AG10803 (cell line): ENCODE data around the gene TGFBR2.

ENCODE experiments used
- DNase-seq: peaks from one replicate; pipeline ENCODE4 v3.0.0; 2010; ENCODE audit warnings: low read depth
- H3K4me3 ChIP-seq: 2 replicates; pipeline ENCODE4 v1.5.1; 2011; ENCODE audit warnings: mild to moderate bottlenecking, low read length, control low read depth
- CTCF ChIP-seq: conservative IDR thresholded peaks from 2 replicates; pipeline ENCODE4 v1.5.1; 2011; ENCODE audit warnings: mild to moderate bottlenecking, low read length, control low read depth, inconsistent platforms

The TGFBR2 gene

GRCh38 chr3:30586806-30587486 is 19.5 kb upstream of the TGFBR2 start:
- no peak overlapping the region for H3K4me3 ChIP-seq
- DNase-seq: no peak
- no peak for TF ChIP-seq CTCF

GRCh38 chr3:30587904-30588303 is 18.5 kb upstream of the TGFBR2 start:
- TF ChIP-seq CTCF: no peak
- DNase-seq: no peak
- H3K4me3 ChIP-seq: no peak overlapping the region

- no peak for TF ChIP-seq CTCF
- H3K4me3 ChIP-seq: no peak overlapping the region
- no peak for DNase-seq
These were observed 10.2 kb upstream of the TGFBR2 start for GRCh38 chr3:30596152-30596551.

- no peak overlapping the region for H3K4me3 ChIP-seq
- TF ChIP-seq CTCF: no peak
- peak; percentile 87 for DNase-seq
These were observed 9.2 kb upstream of the TGFBR2 start for GRCh38 chr3:30597131-30597768.

DNA sequence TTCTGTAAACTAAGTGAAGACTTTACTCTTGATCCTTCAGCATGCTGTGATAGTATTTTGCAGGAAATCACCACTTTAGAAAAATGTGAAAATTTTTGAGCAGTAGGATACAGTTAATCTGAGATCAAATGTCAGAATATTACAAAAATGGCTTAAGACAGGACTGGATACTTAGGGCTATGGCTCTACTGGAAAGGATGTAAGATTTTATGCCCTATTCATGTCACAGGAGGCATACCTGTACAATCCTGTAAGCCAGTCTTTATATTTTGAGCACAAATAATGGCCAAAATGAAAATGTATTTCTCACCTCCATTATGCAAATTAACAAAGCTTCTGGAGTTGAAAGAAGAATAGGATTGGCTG is 8.6 kb upstream of the TGFBR2 start:
- no peak overlapping the region for H3K4me3 ChIP-seq
- DNase-seq: no peak
- TF ChIP-seq CTCF: no peak

DNA sequence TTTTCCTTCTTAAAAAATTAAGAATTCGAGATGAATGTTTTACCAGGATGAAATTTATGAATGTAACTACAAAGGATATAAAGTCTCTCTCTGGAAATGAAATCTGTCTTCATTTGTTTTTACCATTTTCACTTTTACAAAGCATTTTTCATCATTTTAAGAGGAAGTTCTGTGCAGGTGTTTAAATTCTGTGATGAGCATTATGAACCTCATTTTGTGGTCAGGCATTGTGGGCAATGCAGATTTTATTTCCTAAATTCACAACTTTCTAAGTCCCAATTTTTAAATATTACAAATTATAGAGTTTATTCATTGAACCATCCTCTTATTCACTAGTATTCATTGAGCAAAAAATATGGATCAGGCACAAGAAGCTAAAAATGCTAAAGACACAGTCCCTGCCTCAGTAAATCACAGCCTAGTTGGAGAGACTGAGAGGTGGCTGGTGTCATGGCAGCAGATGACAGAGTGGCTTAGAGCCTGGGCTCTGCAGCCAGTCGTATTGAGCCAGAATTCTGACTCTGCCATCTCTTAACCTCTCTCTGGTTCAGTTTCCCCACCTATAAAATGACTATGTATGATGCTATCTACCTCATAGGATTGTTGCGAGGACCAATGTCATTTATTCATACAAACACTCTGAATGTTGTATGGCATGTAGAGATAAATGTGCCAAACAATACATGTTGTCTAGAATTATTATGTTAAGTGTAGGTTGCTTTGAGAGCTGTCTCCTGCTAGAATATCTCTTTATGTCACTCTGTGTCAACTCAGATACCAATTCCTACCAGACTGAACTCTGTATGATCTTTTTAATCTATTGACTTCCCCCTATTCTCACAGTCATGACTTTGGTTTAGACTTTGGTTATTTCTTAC is 7.5 kb upstream of the TGFBR2 start:
- no peak overlapping the region for H3K4me3 ChIP-seq
- TF ChIP-seq CTCF: no peak
- no peak for DNase-seq
